Cardiac muscle cell (in vitro differentiated cells and primary cell): Measurements from ENCODE around the gene DHRS1. TPM values are rescaled to one million over a fixed set of nuclear protein-coding genes. Genes with fewer than 3 reads are reported as not detected.

Experiments used
- DNase-seq, 2 donors: peaks; one replicate each; pipeline versions ENCODE4 v3.0.0 to v3.0.0-alpha.2; 2010 to 2017; ENCODE audit warnings: low read depth in 1 of 2, low spot score in 1 of 2
- H3K27ac ChIP-seq: fragments of 200-600 bp; sonication (generic); 2 replicates; pipeline ENCODE4 v1.5.1; 2016
- H3K27me3 ChIP-seq: fragments of 200-600 bp; sonication (generic); 2 replicates; pipeline ENCODE4 v1.6.0; 2016; ENCODE audit warnings: control low read depth
- H3K36me3 ChIP-seq: fragments of 200-600 bp; sonication (generic); 2 replicates; pipeline ENCODE4 v1.5.1; 2016; ENCODE audit warnings: control low read depth
- H3K4me1 ChIP-seq: fragments of 200-600 bp; sonication (generic); 2 replicates; pipeline ENCODE4 v1.8.1; 2017; ENCODE audit warnings: low read depth, mild to moderate bottlenecking, mixed run types
- H3K4me3 ChIP-seq: fragments of 200-600 bp; sonication (generic); 2 replicates; pipeline ENCODE4 v1.5.1; 2016; ENCODE audit warnings: mild to moderate bottlenecking
- H3K9me3 ChIP-seq: fragments of 200-600 bp; sonication (generic); 2 replicates; pipeline ENCODE4 v1.5.1; 2017; ENCODE audit warnings: low read depth, mild to moderate bottlenecking, control low read depth
- polyA plus RNA-seq: library from polyadenylated mRNA; unstranded; fragments of >200 nt; fragmentation: Nextera tagmentation; extraction: Ambion mirVana; gene quantifications from 2 replicates; pipeline ENCODE4 v1.2.1, GENCODE V29; 2016
- total RNA-seq: library from RNA; depleted of rRNA; stranded (reverse); fragments of >200 nt; gene quantifications from 2 replicates; pipeline ENCODE4 v1.2.3, GENCODE V29; 2016
- TF ChIP-seq, protein P1 (sequence below): IDR thresholded peaks from 2 replicates; pipeline ENCODE4 v1.5.1; 2012; ENCODE audit warnings: low read depth, mild to moderate bottlenecking, low read length

Gene DHRS1
- total and polyA plus RNA-seq, 2 experiments from 2014 or later, result 43.2 to 58.1 TPM

DNA sequence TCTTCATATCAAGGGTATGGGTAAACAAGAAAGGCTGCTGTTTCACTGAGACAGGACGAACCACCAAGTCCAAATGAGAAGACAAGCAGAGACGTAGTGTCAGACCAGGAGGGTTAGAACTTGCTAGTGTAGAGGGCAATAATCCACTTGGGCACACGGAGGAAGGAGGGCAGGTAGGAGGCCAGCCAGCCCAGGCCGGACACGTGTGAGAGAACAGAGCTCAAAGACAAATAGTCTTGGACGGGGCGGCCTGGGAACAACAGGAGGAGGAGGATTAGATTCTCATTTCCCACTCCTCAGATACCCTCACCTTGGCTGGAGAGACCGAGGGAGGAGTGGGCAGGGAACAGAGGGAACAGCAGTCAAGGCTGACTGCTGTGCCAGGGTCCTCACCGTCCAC lies 8.8 kb downstream of the DHRS1 start:
- Histone ChIP-seq H3K27me3 (no peaks in the 10 kb centered on the region), H3K9me3 (no peaks in the 10 kb centered on the region), H3K27ac (no peak overlapping the region), H3K36me3 (peaks cover 3% of the 10 kb centered on the region), H3K4me1 (no peaks in the 10 kb centered on the region), H3K4me3 (no peak overlapping the region)
- TF ChIP-seq, protein P1, sequence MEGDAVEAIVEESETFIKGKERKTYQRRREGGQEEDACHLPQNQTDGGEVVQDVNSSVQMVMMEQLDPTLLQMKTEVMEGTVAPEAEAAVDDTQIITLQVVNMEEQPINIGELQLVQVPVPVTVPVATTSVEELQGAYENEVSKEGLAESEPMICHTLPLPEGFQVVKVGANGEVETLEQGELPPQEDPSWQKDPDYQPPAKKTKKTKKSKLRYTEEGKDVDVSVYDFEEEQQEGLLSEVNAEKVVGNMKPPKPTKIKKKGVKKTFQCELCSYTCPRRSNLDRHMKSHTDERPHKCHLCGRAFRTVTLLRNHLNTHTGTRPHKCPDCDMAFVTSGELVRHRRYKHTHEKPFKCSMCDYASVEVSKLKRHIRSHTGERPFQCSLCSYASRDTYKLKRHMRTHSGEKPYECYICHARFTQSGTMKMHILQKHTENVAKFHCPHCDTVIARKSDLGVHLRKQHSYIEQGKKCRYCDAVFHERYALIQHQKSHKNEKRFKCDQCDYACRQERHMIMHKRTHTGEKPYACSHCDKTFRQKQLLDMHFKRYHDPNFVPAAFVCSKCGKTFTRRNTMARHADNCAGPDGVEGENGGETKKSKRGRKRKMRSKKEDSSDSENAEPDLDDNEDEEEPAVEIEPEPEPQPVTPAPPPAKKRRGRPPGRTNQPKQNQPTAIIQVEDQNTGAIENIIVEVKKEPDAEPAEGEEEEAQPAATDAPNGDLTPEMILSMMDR, result no peak
- no peak for DNase-seq

DNA sequence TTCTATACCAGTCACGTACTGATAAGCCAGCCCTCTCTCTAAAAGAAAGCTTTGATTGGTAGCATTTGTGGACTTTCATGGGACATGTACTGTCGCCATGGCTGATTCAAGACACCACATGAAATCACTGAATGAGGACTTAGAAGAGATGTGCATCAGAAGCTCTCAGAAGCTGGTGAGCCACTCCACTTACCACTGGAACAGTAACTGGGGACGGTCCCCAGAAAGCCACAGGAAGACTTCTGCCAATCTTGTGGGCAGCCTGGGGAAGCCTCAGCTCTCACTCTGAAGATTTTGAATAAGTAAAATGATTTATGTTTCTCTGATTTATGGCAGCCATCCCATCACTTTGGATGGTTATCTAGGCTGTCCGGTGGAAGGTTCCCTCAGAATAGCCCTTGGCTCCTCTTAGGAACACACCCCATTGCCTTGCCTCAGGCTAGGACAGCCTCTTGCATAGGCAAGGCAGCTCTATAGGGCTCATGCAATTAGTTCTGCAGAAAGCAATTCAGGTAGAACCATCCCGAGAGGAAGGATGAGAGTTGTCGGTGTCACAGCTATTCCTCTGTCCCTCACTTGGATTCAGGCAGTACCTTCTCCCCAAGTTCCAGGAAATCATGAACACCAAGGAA lies 9.8 kb downstream of the DHRS1 start:
- no peaks in the 10 kb centered on the region for H3K4me1 ChIP-seq
- no peaks in the 10 kb centered on the region for H3K9me3 ChIP-seq
- TF ChIP-seq, protein P1, result no peak
- H3K27me3 ChIP-seq, result no peaks in the 10 kb centered on the region
- no peak overlapping the region for H3K27ac ChIP-seq
- peaks cover 3% of the 10 kb centered on the region for H3K36me3 ChIP-seq
- no peak overlapping the region for H3K4me3 ChIP-seq
- DNase-seq, result no peak

DNA sequence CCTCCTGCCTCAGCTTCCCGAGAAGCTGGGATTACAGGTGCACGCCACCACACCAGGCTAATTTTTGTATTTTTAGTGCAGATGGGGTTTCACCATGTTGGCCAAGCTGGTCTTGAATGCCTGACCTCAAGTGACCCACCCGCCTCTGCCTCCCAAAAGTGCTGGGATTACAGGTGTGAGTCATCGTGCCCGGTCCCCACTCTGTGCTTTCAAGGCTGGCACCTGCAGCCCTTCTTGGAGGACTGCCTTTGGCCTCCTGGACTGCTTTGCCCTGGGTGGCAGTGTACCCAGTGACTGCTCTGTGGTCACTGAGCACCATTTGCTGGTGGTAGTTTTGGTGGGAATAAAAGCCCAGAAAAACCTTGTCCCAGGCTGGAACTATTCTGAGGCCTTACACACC lies 12.6 kb downstream of the DHRS1 start:
- TF ChIP-seq, protein P1, result no peak
- no peak for DNase-seq
- Histone ChIP-seq H3K4me1 (no peaks in the 10 kb centered on the region), H3K27me3 (no peaks in the 10 kb centered on the region), H3K9me3 (no peaks in the 10 kb centered on the region), H3K27ac (no peak overlapping the region), H3K4me3 (no peak overlapping the region), H3K36me3 (peaks cover 3% of the 10 kb centered on the region)

- Histone ChIP-seq H3K4me1 (no peaks in the 10 kb centered on the region), H3K27me3 (no peaks in the 10 kb centered on the region), H3K9me3 (no peaks in the 10 kb centered on the region), H3K4me3 (no peak overlapping the region), H3K27ac (no peak overlapping the region), H3K36me3 (peaks cover 3% of the 10 kb centered on the region)
- no peak for DNase-seq
- TF ChIP-seq, protein P1, result no peak
These were observed 14.2 kb downstream of the DHRS1 start for GRCh38 chr14:24285351-24285750.

DNA sequence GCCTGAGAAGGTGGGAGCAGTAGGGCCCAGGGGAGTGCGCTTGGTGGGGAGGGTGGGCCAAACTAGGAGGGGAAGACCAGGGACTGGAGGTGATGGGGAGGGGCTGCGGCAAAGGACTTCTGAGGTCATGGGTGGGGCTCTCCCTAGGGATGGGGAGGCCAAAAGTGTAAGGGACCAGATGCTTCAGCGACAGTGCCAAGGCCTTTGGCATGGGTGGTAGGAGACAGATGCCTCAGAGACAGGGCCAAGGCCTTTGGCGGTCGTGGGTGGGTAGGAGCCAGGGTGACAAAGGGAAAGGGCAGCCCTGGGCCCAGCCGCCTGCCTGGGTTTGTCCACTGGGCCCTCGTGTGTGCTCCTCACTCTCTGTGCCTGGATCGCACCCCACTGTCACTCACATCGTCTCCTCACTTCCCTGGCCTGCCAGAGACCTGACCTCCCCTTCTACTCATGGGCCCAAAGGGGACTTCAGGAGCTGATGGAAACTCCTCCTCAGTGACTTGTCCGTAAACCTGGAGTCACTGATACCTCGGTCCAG lies 15.0 kb downstream of the DHRS1 start:
- Histone ChIP-seq H3K4me3 (no peak overlapping the region), H3K36me3 (no peaks in the 10 kb centered on the region), H3K9me3 (no peaks in the 10 kb centered on the region), H3K27me3 (no peaks in the 10 kb centered on the region), H3K4me1 (no peaks in the 10 kb centered on the region), H3K27ac (no peak overlapping the region)
- TF ChIP-seq, protein P1, result no peak
- no peak for DNase-seq
